Measurements from ENCODE around the gene CCR1. TPM values are rescaled to one million over a fixed set of nuclear protein-coding genes. Genes with fewer than 3 reads are reported as not detected.

CCR1 gene
- total RNA-seq, 1 donor from 2014 or later, result not detected

DNA sequence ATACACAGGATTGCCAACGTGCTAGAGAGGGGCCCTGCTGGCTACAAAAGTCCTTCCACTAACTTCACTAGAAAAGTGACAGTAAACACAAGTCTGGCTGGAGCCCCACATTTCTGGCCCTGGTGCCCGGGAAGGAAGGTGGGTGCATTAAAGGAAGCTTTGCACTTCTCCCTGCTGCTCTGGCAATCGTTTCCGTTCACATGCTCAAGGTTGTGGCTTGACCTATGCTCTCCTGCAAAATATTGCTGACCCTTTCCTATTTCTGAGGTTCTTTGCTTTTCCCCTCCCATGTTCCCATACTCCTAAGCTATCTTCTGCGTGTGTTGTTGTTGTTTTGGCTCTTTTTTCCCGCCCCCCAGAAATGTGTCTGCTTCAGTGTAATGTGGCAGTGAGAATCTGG, 25.1 kb upstream of the CCR1 start:
- DNase-seq, result no peak
- no peak overlapping the region for H3K4me3 Mint-ChIP-seq (ENCODE audit: unreplicated experiment)
- H3K27ac Mint-ChIP-seq (ENCODE audit: unreplicated experiment), result no peak overlapping the region
- H3K36me3 Mint-ChIP-seq (ENCODE audit: unreplicated experiment), result no peaks in the 10 kb centered on the region
- peaks cover 2% of the 10 kb centered on the region for H3K27me3 Mint-ChIP-seq (ENCODE audit: unreplicated experiment)
- H3K9me3 Mint-ChIP-seq (ENCODE audit: unreplicated experiment), result no peaks in the 10 kb centered on the region
- no peaks in the 10 kb centered on the region for H3K4me1 Mint-ChIP-seq (ENCODE audit: low read depth, unreplicated experiment)
- TF ChIP-seq, protein P1, sequence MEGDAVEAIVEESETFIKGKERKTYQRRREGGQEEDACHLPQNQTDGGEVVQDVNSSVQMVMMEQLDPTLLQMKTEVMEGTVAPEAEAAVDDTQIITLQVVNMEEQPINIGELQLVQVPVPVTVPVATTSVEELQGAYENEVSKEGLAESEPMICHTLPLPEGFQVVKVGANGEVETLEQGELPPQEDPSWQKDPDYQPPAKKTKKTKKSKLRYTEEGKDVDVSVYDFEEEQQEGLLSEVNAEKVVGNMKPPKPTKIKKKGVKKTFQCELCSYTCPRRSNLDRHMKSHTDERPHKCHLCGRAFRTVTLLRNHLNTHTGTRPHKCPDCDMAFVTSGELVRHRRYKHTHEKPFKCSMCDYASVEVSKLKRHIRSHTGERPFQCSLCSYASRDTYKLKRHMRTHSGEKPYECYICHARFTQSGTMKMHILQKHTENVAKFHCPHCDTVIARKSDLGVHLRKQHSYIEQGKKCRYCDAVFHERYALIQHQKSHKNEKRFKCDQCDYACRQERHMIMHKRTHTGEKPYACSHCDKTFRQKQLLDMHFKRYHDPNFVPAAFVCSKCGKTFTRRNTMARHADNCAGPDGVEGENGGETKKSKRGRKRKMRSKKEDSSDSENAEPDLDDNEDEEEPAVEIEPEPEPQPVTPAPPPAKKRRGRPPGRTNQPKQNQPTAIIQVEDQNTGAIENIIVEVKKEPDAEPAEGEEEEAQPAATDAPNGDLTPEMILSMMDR (IDR thresholded peaks at IDR 0.05; ENCODE audit: partially characterized antibody, unreplicated experiment), result no peak

DNA sequence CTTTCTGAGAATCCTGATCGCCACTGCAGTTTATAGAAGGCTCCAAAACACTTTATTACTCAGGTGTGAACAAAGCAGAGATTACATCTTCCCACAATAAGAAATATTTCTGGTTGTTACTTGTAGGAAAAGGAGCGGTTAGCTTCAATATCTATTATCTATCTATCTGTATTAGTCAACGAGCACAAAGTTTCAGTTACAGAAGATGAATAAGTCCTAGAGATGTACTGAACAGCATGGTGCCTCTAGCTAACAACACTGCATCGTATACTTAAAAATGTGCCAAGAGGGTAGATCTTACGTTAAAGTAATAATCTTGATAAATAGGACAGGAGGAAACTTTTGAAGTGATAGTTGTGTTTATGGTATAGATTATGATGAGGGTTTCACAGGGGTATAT, 23.2 kb upstream of the CCR1 start:
- H3K27ac Mint-ChIP-seq (ENCODE audit: unreplicated experiment), result no peak overlapping the region

DNA sequence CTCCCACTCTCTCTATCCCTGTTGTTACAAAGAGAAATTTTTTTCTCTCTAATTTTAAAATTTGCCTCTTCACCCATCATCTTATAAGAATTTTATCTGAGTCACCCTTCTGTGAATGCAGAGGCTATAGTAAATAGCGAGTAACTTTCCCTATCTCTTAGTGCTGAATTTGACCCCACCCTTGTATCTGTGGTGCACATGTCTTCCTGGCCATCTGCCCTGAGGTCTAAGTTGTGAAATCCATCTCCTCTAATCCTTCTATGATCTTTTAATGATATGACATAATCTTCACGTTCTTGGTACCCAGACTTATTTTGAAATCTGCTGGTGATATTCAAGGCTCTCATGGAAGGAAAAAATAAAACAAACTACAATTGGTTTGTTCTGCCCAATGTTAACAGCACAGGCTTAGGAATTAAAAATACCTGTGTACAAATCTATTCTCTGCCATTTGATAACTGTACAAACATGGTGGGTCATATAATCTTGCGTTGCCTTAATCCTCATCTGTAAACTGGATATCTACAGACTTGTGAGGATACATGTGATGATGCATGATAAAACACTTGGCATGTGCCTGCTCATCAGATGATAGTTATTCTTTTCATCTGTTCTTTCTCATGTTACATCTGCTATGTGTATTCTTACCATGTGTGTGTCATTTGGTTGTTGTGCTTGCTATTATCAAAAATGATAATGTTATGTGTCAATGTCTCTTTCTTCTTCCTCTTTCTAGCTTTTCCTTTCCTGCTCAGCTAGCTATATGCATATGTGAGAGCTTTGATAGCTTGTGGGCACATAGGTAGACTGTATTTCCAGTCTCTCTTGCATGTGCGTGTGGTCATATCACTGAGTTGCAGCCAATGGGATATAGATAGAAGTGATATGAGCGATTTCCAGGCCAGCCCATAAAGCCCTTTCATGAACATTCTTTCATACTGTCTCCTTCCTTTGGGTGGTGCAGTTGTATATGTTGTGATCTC, 20.4 kb upstream of the CCR1 start:
- no peaks in the 10 kb centered on the region for H3K9me3 Mint-ChIP-seq (ENCODE audit: unreplicated experiment)
- H3K4me1 Mint-ChIP-seq (ENCODE audit: low read depth, unreplicated experiment), result no peaks in the 10 kb centered on the region
- no peak overlapping the region for H3K4me3 Mint-ChIP-seq (ENCODE audit: unreplicated experiment)
- peaks cover 2% of the 10 kb centered on the region for H3K27me3 Mint-ChIP-seq (ENCODE audit: unreplicated experiment)
- H3K36me3 Mint-ChIP-seq (ENCODE audit: unreplicated experiment), result no peaks in the 10 kb centered on the region
- DNase-seq, result no peak
- no peak overlapping the region for H3K27ac Mint-ChIP-seq (ENCODE audit: unreplicated experiment)
- TF ChIP-seq, protein P1 (IDR thresholded peaks at IDR 0.05; ENCODE audit: partially characterized antibody, unreplicated experiment), result no peak

More for the DNA sequence above, 23.2 kb upstream of the CCR1 start:
- Mint-ChIP-seq H3K27me3 (ENCODE audit: unreplicated experiment) (peaks cover 2% of the 10 kb centered on the region), H3K4me3 (ENCODE audit: unreplicated experiment) (no peak overlapping the region), H3K36me3 (ENCODE audit: unreplicated experiment) (no peaks in the 10 kb centered on the region), H3K4me1 (ENCODE audit: low read depth, unreplicated experiment) (no peaks in the 10 kb centered on the region), H3K9me3 (ENCODE audit: unreplicated experiment) (no peaks in the 10 kb centered on the region)
- TF ChIP-seq, protein P1 (IDR thresholded peaks at IDR 0.05; ENCODE audit: partially characterized antibody, unreplicated experiment), result no peak
- DNase-seq, result no peak

DNA sequence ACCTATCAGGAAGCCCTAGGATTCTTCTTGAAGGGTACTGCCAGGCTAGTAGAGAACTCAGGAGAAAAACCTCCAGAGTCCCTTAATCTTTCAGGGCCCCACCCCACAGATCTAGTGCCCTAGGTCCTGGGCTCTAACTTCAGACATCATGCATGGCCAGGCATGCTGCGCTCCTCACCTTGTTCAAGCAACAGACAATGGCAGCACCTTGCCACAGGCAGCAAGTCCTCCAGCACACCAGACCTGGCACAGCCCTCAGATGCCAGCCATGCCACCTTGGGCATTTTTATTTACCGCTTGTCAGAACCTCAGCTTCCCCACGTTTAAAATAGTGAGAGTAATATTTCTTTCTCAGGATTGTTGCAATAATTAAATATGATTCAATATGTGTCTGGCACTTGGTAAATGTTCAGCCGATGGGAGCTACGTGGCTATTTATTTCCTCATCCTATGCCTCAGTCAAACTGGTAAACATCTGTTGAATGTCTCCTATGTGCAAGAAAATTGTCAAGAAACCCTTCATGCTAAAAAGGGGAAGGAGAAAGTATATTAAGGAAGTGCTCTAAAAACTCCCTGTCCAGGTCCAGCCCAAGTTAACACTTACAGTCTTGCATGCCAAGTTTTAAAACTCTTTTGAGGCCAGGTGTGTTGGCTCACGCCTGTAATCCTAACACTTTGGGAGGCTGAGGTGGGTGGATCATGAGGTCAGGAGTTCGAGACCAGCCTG, 14.5 kb upstream of the CCR1 start:
- no peak for DNase-seq
- Mint-ChIP-seq H3K4me3 (ENCODE audit: unreplicated experiment) (no peak overlapping the region), H3K4me1 (ENCODE audit: low read depth, unreplicated experiment) (no peaks in the 10 kb centered on the region), H3K27ac (ENCODE audit: unreplicated experiment) (no peak overlapping the region), H3K36me3 (ENCODE audit: unreplicated experiment) (no peaks in the 10 kb centered on the region), H3K9me3 (ENCODE audit: unreplicated experiment) (no peaks in the 10 kb centered on the region), H3K27me3 (ENCODE audit: unreplicated experiment) (no peaks in the 10 kb centered on the region)
- TF ChIP-seq, protein P1 (IDR thresholded peaks at IDR 0.05; ENCODE audit: partially characterized antibody, unreplicated experiment), result no peak

Data from glutamatergic neuron (in vitro differentiated cells).